Stimulated activated CD8-positive, alpha-beta memory T cell treated with anti-CD3 and anti-CD28 coated beads, Interleukin-15, amount 100 ng/mL, for 24 hours (primary cell): ENCODE data around the gene WDR45B.

ENCODE experiments used
- DNase-seq: peaks from one replicate; pipeline ENCODE4 v3.0.0-alpha.2; 2020; ENCODE audit warnings: low read depth

WDR45B gene

GRCh38 chr17:82677353-82677925, 29.2 kb upstream of the WDR45B start:
- DNase-seq = no peak

- no peak for DNase-seq
Measured at GRCh38 chr17:82675476-82676245, 27.4 kb upstream of the WDR45B start.

GRCh38 chr17:82674656-82675475, 26.6 kb upstream of the WDR45B start:
- no peak for DNase-seq

DNA sequence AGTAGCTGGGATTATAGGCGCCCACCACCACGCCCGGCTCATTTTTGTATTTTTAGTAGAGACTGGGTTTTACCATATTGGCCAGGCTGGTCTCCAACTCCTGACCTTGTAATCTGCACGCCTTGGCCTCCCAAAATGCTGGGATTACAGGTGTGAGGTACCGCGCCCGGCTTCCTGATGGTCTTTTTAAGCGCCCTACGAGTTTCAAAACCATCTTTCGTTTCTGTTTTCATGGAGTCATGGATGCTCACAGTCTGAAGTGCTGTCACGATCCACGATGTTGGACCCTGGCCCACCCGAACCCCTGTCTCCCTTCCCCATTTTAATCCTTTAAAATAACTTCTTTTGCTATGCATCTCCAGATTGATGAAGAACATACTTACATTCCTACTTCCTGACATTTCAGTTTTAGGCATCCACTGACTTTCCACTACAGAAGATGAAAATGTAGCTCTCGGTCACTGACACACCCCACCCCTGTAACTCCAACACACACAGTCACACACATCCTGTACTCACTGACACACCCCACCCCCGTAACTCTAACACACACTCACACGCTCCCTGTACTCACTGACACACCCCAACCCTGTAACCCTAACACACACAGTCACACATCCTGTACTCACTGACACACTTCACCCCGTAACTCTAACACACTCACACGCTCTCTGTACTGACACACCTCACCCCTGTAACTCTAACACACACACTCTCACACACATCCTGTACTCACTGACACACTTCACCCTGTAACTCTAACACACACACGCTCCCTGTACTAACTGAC, 22.6 kb upstream of the WDR45B start:
- no peak for DNase-seq

DNA sequence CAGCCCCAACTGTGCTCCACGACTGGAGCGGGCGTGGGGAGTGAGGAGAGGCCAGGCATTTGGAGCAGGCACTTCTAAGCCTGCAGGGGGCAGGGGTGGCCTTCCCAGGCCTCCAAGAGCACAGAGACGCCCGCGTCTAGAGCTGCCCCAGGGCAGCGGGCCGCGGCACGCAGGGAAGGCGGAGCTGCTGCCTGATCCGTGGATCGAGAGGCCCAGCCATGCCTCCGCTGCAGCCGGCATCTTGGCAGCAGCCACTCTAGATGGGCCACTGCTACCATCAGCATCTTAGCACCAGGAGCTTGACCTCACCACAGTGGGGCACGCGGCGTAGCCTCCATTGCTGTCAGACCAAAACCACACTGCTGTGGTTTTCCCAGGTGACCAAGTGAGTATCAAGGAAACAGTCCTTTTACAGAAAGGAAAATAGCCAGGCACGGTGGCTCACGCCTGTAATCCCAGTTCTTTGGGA, 20.4 kb upstream of the WDR45B start:
- DNase-seq = no peak

DNA sequence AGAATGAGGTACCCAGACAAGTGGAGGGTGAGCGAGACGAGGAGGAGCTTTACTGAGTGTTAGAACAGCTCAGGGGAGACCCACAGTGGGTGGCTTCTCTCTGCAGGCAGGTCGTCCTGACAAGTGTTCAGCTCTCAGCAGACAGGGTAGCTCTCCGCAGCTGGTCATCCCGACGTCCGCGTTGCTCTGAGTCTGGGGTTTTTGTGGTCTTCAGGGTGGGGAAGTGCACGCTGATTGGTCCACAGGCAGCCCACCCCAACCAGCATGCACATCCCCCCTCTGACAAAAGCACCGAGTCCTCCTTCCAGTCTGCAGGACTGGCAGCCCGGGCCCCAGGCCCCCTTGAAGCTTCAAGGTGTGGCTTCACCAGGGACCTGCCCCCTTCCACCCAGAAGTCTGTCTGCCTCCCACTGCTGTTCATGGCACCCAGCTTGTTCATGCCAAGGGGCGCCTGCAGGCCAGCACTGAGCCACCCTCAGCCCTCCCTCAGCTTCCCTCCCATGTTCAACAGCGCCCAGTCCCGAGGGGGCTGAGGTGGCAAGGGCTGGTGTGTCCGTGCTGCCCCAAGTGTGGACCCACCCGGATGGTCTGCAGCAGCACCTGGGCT, 19.9 kb upstream of the WDR45B start:
- DNase-seq = no peak

- no peak for DNase-seq
Measured at GRCh38 chr17:82667668-82668000, 19.4 kb upstream of the WDR45B start.

DNA sequence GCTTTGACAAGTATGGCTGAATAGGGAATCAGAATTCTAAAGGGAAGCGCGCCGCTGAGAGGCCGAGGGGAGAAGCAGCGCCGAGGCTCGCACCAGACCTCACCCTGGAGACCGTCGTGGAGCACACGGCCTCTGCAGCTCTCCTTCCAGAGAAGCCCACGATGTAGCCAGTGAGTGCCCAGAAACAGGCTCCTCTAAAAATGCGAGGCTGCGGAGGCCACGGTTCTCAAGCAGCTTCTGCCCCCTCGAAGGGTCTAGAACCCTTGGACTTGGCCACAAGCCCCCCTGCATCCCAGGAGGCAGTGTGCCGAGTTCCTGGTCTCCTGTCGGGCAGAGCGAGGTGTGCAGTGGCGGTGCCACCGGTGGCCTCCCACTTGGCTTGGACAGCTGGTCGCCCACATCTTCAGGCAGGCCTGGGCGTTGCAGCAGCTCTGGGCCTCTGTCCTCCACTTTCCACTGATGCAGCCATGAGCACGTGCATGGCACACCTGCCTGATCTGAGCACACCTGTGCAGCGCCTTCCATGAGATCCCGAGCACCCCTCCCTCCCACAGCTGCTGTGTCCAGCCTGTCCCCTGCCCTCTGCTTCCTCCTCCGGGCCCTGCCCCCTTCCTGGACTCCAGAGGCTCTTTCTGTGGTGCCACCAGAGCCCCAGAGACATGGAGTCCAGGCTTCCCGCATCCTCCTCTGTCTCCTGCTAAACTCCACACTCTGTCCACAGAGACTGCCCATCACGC, 18.9 kb upstream of the WDR45B start:
- no peak for DNase-seq

GRCh38 chr17:82665891-82666290, 17.6 kb upstream of the WDR45B start:
- no peak for DNase-seq

GRCh38 chr17:82665217-82665616, 17.0 kb upstream of the WDR45B start:
- no peak for DNase-seq

DNA sequence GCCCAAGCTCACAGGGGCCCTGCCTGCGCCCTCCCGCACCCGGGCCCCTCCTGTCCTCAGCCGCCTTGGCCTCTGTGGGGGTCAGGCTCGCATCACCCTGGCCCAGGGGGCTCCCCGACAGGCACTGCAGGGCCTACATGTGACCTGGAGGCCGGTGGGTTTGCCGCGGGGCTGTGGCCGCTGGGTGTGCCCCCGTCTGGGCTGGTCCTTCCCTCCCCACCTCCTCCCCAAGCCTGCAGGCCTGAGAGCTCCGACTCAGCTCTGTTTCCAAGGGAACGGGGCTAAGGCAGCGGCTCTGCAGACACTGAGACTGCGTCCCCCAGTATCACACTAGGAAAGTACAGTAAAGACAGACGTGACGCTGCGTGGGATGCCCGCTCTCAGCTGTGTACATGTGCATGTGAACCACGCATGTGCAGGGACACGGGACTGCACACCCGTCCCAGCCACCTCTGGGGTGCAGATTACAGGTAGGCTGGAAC, 16.5 kb upstream of the WDR45B start:
- DNase-seq = no peak

DNA sequence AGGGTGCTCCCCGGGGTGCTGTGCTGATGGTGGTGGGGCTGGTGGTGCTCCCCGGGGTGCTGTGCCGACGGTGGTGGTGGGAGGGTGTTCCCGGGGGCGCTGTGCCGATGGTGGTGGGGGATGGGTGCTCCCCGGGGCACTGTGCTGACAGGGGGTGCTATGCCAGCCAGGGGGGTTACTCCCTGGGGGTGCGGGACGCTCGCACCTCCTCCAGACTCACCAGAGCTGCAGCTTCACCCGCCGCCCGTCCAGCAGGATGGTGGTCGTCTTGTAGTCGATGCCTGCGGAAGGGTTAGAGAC, 16.0 kb upstream of the WDR45B start:
- DNase-seq = no peak

DNA sequence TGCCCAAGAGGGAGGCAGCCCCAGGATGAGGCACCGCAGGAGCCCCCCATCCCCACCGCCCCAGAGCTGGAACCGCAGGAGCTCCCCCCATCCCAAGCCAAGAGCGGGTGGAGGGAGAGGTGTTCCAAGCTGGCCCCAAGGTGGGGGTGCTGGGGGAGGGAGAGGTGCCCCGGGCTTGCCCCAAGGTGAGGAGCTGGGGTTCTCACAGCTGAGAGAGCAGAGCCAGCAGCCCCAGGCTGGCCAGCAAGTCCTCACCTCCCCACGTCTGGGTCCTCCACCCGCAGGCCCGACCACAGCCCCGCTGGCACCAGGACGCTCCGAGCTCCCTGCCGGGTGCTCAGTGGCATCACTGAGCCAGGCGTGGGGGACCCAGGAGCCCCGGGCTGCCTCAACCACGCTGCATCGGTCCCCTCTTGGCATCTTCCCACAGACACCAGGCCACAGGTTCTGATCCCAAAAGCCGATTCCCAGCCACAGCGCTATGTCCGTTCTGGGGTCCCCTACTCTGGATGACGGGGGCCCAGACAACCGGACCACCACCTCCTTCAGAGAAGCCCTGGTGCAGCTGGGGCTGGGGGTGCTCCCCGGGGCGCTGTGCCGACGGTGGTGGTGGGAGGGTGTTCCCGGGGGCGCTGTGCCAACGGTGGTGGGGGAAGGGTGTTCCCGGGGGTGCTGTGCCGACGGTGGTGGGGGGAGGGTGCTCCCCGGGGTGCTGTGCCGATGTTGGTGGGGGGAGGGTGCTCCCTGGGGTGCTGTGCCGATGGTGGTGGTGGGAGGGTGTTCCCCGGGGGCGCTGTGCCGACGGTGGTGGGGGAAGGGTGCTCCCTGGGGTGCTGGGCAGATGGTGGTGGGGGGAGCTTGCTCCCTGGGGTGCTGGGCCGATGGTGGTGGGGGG, 15.4 kb upstream of the WDR45B start:
- no peak for DNase-seq

DNA sequence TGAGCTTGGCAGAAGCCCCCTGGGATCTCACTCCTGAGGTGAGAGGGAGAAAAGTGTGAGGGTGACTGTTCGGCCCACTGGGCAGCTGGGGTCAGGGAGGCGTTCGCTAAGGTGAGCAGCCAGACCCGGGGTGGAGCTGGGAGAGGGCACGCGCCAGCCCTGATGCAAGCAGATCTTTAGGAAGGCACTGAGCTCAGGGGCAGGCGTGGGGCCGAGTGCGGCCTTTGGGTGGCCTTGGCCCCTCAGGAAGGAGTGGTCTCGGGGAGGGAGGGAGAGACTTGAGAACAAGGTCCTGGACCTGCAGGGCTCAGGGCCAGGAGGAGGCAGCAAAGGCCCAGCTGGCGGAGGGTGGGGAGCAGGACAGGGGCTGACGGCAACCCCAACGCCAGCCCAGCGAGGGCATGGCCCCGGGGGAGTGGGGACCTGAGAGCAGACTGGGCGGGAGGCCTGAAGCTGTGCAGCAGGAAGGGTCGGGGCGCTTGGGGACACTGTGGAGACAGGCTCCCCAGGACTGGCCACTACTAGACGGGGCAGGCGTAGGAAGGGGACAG, 14.5 kb upstream of the WDR45B start:
- no peak for DNase-seq

- DNase-seq = no peak
Measured at GRCh38 chr17:82661717-82662683, 13.8 kb upstream of the WDR45B start.

DNA sequence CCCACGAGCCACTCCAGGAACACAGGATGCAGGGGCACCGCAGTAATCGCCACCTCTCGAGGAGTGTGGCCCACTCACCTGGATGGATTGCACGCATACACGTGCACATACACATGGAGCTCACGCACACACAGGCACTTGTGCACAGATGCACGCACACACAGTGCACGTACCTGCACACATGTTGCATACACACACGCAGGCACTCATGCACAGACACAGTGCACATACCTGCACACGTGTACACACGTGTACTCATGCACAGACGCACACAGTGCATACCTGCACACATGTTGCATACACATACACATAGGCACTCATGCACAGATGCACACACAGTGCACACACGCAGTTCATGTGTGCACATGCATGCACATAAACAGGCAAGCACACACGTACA, 11.6 kb upstream of the WDR45B start:
- no peak for DNase-seq

GRCh38 chr17:82658796-82659452, 10.7 kb upstream of the WDR45B start:
- DNase-seq = no peak

GRCh38 chr17:82658331-82658730, 10.1 kb upstream of the WDR45B start:
- DNase-seq = no peak
